T-helper 2 cell treated with Interferon-gamma antibody and Interleukin-4, amounts not matched to agents 100 ng/mL and 5 ng/mL, for 36 hours (primary cell): Measurements from ENCODE around the gene AGT. TPM values are rescaled to one million over a fixed set of nuclear protein-coding genes. Genes with fewer than 3 reads are reported as not detected.
"Not testable (repeated sequence)": the region's sequence is repeated elsewhere in the genome, so short reads cannot be mapped to it uniquely, and the experiment has no call there.

Experiments used
- intact Hi-C: fragments of 100-400 bp; cut with micrococcal nuclease; formaldehyde crosslinking; loops from one replicate; pipeline ENCODE4 v1.15.1; 2023
- total RNA-seq: library from RNA; stranded (reverse); gene quantifications from 2 replicates; pipeline ENCODE4 v1.2.3, GENCODE V29; 2022

Gene AGT
- total RNA-seq, 1 donor from 2014 or later, result not detected

DNA sequence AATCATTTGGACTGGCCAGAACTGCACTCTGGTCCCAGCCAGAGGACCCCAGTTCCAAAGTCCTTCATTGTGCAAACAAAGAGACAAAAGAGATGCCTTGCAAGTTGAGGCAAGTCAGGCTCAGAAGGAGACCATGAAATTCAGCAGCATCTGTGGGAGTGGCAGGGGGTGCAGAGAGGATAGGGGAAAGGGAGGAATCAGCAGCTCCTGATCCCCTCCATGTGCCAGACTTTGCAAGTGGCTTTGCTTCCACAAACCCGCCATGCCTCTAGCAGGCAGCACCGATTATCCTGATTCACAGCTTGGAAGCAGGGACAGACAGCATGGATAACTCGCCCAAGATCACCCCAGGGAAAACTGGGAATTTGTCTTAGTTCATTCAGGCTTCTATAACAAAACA lies 31.1 kb upstream of the AGT start:
- intact Hi-C loops, result no loop called here

DNA sequence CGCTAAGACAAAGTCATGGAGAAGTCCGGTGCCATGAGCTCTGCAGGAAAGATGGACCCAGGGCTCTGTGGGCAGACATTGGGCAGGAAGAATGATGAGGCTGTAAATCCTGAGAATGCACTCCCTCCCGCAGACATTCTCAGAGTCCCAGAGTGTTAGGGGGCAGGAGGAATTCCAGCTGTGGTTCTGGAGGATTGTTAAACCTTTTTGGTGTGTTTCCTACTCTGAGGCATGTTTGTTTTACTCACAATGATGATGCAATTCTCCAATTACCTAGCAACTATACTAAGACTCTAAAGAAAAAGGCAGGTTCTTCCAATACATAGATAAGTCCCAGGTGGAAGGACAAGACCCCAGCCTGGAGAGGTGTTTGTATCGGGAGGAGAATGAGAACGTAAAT lies 30.5 kb upstream of the AGT start:
- intact Hi-C loops, result no loop called here

DNA sequence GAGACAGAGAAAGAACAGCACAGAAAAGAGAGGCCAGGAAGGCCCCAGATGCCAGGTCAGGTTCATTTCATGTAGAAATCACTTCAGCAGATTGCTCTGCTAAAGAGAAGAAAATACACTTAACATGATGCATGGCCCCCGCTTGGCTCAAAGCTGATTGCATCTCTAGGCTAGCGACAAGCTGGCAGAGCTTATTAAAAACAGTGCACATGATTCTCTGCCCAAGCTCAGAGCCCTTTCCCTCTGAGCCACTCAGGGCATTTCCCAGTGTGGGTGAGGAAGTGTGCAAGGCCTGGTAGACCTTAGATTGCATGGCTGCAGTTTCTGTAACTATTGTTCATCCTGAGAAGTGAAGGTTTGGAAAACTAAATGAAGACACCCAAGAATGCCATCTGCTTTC lies 30.0 kb upstream of the AGT start:
- intact Hi-C loops, result no loop called here

DNA sequence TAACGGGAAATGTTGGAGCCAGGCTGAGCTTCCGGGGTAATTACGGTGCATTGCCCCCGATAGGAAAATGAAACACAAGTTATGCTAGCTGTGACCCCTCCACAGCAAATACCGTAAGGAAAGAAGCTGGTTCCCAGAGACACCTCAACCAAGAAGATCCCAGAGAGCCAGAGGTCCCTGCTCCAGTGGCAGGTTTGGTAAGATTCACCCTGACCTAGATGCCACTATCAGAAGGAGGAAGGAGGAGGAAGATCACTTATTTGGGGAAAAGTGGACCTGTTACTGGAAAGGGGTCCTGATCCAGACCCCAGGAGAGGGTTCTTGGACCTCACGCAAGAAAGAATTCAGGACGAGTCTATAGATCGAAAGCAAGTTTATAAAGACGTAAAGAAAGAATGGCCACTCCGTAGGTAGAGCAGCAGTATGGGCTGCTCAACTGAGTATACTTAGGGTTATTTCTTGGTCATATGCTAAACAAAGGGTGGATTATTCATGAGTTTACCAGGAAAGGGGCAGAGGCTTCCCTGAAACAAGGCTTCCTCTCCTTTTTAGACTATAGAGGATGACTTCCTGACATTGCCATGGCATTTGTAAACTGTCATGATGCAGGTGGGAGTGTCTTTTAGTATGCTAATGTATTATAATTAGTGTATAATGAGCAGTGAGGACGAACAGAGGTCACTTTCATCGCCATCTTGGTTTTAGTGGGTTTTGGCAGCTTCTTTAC lies 25.8 kb upstream of the AGT start:
- intact Hi-C loops, result no loop called here

- intact Hi-C loops, result no loop called here
Observed at GRCh38 chr1:230737622-230738262, 23.8 kb upstream of the AGT start.

DNA sequence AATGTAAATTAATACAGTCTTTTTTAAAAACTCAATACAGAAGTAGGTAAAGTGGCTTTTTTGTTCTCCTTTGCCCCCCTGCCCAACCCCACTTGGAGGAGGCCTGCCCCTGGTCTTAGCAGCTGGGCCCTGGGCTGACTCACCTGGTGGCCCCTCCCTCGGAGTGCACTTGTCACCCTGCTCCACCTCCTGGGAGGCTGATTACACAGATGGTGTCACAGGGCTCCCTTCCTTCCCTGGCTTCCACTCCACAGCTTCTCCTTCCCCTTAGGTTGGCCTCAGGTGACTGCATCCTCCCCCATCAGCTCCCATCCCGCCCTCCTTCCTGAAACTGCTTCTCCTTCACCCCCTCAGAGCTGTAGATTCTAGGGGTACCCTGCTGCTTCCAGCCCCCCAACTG lies 21.5 kb upstream of the AGT start:
- intact Hi-C loops, result no loop called here

DNA sequence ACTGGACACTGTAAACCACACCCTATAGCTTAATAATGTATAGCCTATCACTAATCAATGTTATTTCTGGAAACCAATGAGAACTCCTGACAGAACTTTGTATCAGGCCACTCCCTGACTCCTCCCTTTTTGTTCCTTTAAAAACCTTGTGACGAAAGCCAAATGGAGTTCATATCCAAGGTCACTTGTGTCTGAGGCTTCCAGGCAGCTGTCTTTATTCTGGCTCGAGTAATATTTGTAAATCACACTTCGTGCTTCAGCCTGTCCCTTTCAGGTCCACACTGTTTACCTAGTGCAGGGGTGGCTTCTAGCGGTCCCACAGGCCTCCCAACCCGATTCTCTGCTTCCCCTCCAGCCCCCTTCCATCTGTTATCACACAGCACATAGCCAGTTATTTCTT lies 17.1 kb upstream of the AGT start:
- intact Hi-C loops, result no loop called here

- intact Hi-C loops, result no loop called here
Observed at GRCh38 chr1:230728710-230729392, 14.9 kb upstream of the AGT start.

DNA sequence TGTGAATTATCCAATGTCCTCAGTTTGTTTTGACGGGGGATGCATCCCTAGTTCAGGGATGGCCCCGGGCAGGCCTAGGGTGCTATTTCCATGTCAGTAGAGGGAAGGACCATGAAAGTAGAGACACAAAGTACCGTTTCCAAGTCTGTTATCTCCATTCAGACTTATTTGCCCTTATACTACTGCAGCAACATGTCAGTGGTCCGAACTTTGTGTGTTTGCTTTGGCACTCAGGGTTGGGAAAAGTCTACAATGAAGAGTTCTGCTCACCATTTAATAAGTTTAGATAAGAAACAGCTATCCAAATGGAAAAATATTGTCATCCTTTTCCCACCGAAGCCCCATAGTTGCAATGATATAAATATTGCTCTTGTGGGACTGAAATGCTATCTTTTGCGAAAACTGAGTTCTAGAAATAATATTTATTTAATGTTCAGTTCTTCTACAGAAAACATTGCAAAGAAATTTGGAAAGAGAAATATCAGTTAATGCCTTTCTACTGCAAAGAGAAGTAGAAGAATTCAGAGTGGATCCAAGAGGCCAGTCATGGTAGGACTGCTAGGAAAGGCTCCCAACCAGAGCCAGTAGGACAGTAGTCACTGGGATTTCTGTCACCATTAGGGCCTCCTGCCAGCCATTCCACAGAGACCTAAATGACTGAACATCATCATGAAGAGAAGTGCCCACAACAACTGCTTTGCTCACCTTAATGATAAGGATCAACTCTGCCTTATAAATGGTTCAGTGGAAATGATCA lies 11.5 kb upstream of the AGT start:
- intact Hi-C loops, result no loop called here

GRCh38 chr1:230721849-230722522 lies 8.1 kb upstream of the AGT start:
- intact Hi-C loops, result not testable (repeated sequence)

DNA sequence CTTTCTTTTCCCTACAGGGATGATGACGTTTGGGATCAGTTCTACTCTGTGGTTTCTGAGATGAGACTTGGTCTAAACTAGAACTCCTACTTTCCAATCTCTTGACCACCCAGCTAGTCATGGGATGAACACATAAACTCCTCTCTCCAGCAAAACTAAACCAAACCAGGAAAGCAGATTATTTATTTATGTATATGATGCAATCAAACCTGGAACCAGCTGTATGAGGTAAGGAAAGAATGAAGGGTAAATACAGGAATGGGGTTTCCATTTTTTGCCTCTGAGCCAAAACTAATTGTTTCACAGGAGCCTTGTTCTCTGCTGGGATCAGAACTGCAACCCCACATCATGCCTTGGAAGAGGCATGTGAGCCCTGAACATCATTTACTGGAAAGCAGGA lies 3.3 kb upstream of the AGT start:
- intact Hi-C loops, result no loop called here

- intact Hi-C loops, result not testable (repeated sequence)
Observed at GRCh38 chr1:230716453-230716852, 2.5 kb upstream of the AGT start.

DNA sequence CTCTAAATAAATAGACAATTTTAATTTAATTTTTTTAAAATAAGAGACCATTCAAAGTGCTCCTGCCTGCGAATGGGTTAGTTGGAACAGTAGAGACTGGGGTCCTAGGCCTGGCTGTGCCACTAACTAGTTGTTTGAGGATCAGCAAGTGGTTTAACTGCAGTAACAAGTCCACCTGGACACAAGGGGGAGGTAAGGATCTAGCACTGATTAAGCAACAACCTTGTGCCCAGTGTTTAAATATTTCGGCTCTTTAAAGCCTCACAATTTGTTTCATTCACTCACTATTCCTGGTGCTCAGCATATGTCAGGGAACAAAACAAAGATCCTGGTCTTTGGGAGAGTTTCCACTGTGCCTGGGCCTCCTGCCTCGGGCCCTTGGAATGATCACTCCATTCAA lies 1.6 kb upstream of the AGT start:
- intact Hi-C loops, result no loop called here

- intact Hi-C loops, result no loop called here
Observed at GRCh38 chr1:230713547-230713914, 391 bp downstream of the AGT start.

- intact Hi-C loops, result no loop called here
Observed at GRCh38 chr1:230713138-230713537, 784 bp downstream of the AGT start.

GRCh38 chr1:230712470-230712942 lies 1.4 kb downstream of the AGT start:
- intact Hi-C loops, result no loop called here

DNA sequence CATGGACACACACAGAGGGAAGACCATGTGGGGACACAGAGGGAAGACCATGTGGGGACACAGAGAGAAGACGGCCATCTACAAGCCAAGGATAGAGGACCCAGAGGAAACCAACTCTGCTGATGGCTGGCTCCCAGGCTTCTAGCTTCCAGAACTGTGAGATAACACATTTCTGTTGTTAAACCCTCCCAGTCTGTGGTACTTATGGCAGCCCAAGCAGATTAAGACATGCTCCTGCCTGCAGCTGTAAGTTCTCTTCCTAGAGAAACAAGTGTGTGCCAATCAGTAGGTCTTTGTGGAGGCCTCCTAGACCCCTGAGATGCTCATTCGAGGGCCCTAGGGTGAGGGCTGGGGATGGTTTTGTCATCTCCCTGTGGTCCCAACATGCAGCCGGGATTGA lies 2.7 kb downstream of the AGT start:
- intact Hi-C loops, result no loop called here

- intact Hi-C loops, result no loop called here
Observed at GRCh38 chr1:230710543-230710904, 3.4 kb downstream of the AGT start.

DNA sequence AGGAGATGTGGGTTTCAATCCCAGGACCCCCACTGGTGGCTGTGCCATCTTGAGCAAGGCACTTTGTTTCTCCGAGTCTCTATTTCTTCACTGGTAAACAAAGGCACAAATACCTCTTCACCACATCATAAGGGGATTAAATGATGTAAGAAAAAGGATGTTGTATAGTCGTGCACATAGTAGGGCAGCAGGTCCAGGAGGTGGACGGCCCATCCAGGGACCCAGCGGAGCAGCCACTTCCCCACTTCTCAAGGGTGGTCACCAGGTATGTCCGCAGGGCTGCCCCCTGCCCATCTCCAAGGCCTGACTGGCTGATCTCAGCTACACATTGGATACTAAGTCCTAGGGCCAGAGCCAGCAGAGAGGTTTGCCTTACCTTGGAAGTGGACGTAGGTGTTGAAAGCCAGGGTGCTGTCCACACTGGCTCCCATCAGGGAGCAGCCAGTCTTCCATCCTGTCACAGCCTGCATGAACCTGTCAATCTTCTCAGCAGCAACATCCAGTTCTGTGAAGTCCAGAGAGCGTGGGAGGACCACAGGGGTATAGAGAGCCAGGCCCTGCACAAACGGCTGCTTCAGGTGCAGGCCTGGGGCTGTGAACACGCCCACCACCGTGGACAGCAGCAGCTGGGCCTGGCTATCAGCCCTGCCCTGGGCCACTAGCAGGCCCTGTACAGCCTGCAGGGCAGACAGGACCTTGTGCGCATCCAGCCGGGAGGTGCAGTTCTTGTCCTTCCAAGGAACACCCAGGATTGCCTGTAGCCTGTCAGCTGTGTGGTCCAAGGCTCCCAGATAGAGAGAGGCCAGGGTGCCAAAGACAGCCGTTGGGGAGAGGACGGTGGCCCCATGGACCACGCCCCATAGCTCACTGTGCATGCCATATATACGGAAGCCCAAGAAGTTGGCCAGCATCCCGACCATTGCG lies 4.0 kb downstream of the AGT start:
- intact Hi-C loops, result no loop called here
